ENCODE results near the gene CAP2.

GRCh38 chr6:17542243-17542642 is 148.8 kb downstream of the CAP2 start:
- TF ChIP-seq REST (IDR thresholded peaks at IDR 0.05; ENCODE audit: low read depth) (no peak), YY1 (IDR thresholded peaks at IDR 0.05; ENCODE audit: low read depth) (no peak), CEBPB (IDR thresholded peaks at IDR 0.05) (no peak), ZBTB7A (IDR thresholded peaks at IDR 0.05; ENCODE audit: low read depth) (no peak)
